Esophagus muscularis mucosa (tissue), 4 donors: ENCODE data around the gene UGCG.

Experiments
- CTCF ChIP-seq, 3 experiments: fragments of 200-600 bp in 2 of 3; fragments of 450-650 bp in 1 of 3; sonication (generic) in 2 of 3; IDR thresholded peaks; one replicate each; pipeline ENCODE4 v1.5.1; 2017 to 2019; ENCODE audit warnings: antibody characterized with exemption in 3 of 3, mild to moderate bottlenecking in 2 of 3, moderate library complexity in 1 of 3
- EP300 ChIP-seq: sonication (generic); formaldehyde crosslinking; IDR thresholded peaks from one replicate; pipeline ENCODE4 v1.6.1; 2017; ENCODE audit warnings: antibody characterized with exemption
- POLR2A ChIP-seq: fragments of 450-650 bp; IDR thresholded peaks from one replicate; pipeline ENCODE4 v1.6.1; 2017; ENCODE audit warnings: antibody characterized with exemption, moderate library complexity, mild to moderate bottlenecking, low read depth
- POLR2AphosphoS5 ChIP-seq, 2 donors: sonication (generic); formaldehyde crosslinking; IDR thresholded peaks; one replicate each; pipeline ENCODE4 v1.6.1; 2017; ENCODE audit warnings: antibody characterized with exemption in 2 of 2

DNA sequence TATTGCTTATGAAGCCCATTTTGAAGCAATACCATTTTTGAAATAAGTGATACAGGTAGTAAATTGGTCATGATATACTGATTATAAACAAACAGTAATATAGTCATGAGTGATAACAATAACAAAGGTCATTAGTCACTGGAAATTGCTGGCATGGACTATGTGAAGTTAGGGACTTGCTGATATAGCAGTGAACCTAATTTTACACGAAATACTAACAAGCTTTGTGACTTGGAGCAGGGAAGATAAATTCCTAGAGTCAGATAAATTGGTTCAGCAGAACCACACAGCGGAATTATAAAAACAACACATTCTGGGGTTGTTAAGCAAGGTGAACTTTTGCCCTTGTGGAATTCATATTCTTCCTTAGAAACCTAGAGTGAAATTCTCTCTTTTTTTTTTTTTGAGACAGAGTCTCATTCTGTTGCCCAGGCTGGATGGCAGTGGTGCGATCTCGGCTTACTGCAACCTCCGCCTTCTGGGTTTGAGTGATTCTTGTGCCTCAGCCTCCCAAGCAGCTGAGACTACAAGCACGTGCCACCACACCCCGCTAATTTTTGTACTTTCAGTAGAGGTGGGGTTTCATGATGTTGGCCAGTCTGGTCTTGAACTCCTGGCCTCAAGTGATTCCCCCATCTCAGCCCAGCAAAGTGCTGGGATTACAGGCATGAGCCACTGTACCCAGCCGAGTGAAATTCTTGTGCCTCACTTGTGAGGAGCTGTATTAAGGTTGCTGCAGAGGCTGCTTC is 6.0 kb downstream of the UGCG start:
- TF ChIP-seq CTCF (IDR thresholded peaks at IDR 0.05) (no peak), POLR2A (no peak), POLR2AphosphoS5 (IDR thresholded peaks at IDR 0.05) (no peak), EP300 (no peak)
